Activated naive CD8-positive, alpha-beta T cell (primary cell): ENCODE measurements around the gene DCPS.
"Not testable (repeated sequence)": the region's sequence is repeated elsewhere in the genome, so short reads cannot be mapped to it uniquely, and the experiment has no call there.

Experiments used
- H3K27ac Mint-ChIP-seq: one replicate; pipeline ENCODE4 v1.8.0; 2021; ENCODE audit warnings: mixed read lengths
- H3K27me3 Mint-ChIP-seq: one replicate; pipeline ENCODE4 v1.8.0; 2021; ENCODE audit warnings: mixed read lengths
- H3K36me3 Mint-ChIP-seq: one replicate; pipeline ENCODE4 v1.8.0; 2021; ENCODE audit warnings: mixed read lengths
- H3K4me1 Mint-ChIP-seq: one replicate; pipeline ENCODE4 v1.8.0; 2021; ENCODE audit warnings: low read depth, mixed read lengths
- H3K4me3 Mint-ChIP-seq: one replicate; pipeline ENCODE4 v1.8.0; 2021; ENCODE audit warnings: mild to moderate bottlenecking, mixed read lengths
- H3K9me3 Mint-ChIP-seq: one replicate; pipeline ENCODE4 v1.8.0; 2021; ENCODE audit warnings: low read depth, mixed read lengths

Gene DCPS

GRCh38 chr11:126354631-126355323 lies 50.9 kb downstream of the DCPS start:
- no peaks in the 10 kb centered on the region for H3K27me3 Mint-ChIP-seq
- no peaks in the 10 kb centered on the region for H3K36me3 Mint-ChIP-seq
- no peaks in the 10 kb centered on the region for H3K9me3 Mint-ChIP-seq
- H3K4me3 Mint-ChIP-seq: peak overlapping the region; percentile 93
- H3K27ac Mint-ChIP-seq: peak overlapping the region; percentile 76
- peaks cover 26% of the 10 kb centered on the region for H3K4me1 Mint-ChIP-seq

- Mint-ChIP-seq H3K27me3 (no peaks in the 10 kb centered on the region), H3K36me3 (no peaks in the 10 kb centered on the region), H3K27ac (peak within 1 kb of the TSS; percentile 76), H3K9me3 (no peaks in the 10 kb centered on the region), H3K4me1 (peaks cover 26% of the 10 kb centered on the region), H3K4me3 (peak within 1 kb of the TSS; percentile 93)
Observed at GRCh38 chr11:126355324-126355925, 51.6 kb downstream of the DCPS start, which contains the start of gene ST3GAL4. Gene ST3GAL4, plus strand, starts transcription at chr11:126355686. Its CDS starts 50,470 bp downstream, at chr11:126406156.

GRCh38 chr11:126355926-126356897 lies 52.4 kb downstream of the DCPS start:
- no peaks in the 10 kb centered on the region for H3K27me3 Mint-ChIP-seq
- H3K36me3 Mint-ChIP-seq: no peaks in the 10 kb centered on the region
- H3K9me3 Mint-ChIP-seq: no peaks in the 10 kb centered on the region
- peak overlapping the region; percentile 77 for H3K4me3 Mint-ChIP-seq
- H3K4me1 Mint-ChIP-seq: peaks cover 26% of the 10 kb centered on the region
- no peak overlapping the region for H3K27ac Mint-ChIP-seq

GRCh38 chr11:126357055-126357962 lies 53.4 kb downstream of the DCPS start:
- peak overlapping the region; percentile 77 for H3K4me3 Mint-ChIP-seq

GRCh38 chr11:126357969-126358762 lies 54.3 kb downstream of the DCPS start:
- Mint-ChIP-seq H3K4me1 (peaks cover 21% of the 10 kb centered on the region), H3K27me3 (no peaks in the 10 kb centered on the region), H3K27ac (no peak overlapping the region), H3K9me3 (no peaks in the 10 kb centered on the region), H3K36me3 (no peaks in the 10 kb centered on the region), H3K4me3 (no peak overlapping the region)

More at GRCh38 chr11:126357055-126357962, 53.4 kb downstream of the DCPS start:
- no peak overlapping the region for H3K27ac Mint-ChIP-seq
- peaks cover 26% of the 10 kb centered on the region for H3K4me1 Mint-ChIP-seq
- H3K27me3 Mint-ChIP-seq: no peaks in the 10 kb centered on the region
- H3K36me3 Mint-ChIP-seq: no peaks in the 10 kb centered on the region
- H3K9me3 Mint-ChIP-seq: no peaks in the 10 kb centered on the region

- H3K4me1 Mint-ChIP-seq: peaks cover 15% of the 10 kb centered on the region
- H3K4me3 Mint-ChIP-seq: no peak overlapping the region
- H3K36me3 Mint-ChIP-seq: no peaks in the 10 kb centered on the region
- no peak overlapping the region for H3K27ac Mint-ChIP-seq
- no peaks in the 10 kb centered on the region for H3K27me3 Mint-ChIP-seq
- H3K9me3 Mint-ChIP-seq: no peaks in the 10 kb centered on the region
Observed at GRCh38 chr11:126358763-126359160, 54.9 kb downstream of the DCPS start.

GRCh38 chr11:126359431-126360048 lies 55.7 kb downstream of the DCPS start:
- Mint-ChIP-seq H3K27ac (no peak overlapping the region), H3K9me3 (no peaks in the 10 kb centered on the region), H3K27me3 (no peaks in the 10 kb centered on the region), H3K4me3 (no peak overlapping the region), H3K4me1 (peaks cover 10% of the 10 kb centered on the region), H3K36me3 (no peaks in the 10 kb centered on the region)

- Mint-ChIP-seq H3K4me1 (peaks cover 5% of the 10 kb centered on the region), H3K27me3 (no peaks in the 10 kb centered on the region), H3K36me3 (no peaks in the 10 kb centered on the region), H3K4me3 (no peak overlapping the region), H3K9me3 (no peaks in the 10 kb centered on the region), H3K27ac (no peak overlapping the region)
Observed at GRCh38 chr11:126360049-126360446, 56.2 kb downstream of the DCPS start.

GRCh38 chr11:126361400-126361799 lies 57.5 kb downstream of the DCPS start:
- H3K27ac Mint-ChIP-seq: no peak overlapping the region
- H3K9me3 Mint-ChIP-seq: no peaks in the 10 kb centered on the region
- no peaks in the 10 kb centered on the region for H3K27me3 Mint-ChIP-seq
- H3K4me3 Mint-ChIP-seq: no peak overlapping the region
- H3K4me1 Mint-ChIP-seq: peaks cover 4% of the 10 kb centered on the region
- no peaks in the 10 kb centered on the region for H3K36me3 Mint-ChIP-seq

GRCh38 chr11:126362879-126363655 lies 59.2 kb downstream of the DCPS start:
- H3K9me3 Mint-ChIP-seq: no peaks in the 10 kb centered on the region
- H3K4me1 Mint-ChIP-seq: no peaks in the 10 kb centered on the region
- no peaks in the 10 kb centered on the region for H3K27me3 Mint-ChIP-seq
- H3K36me3 Mint-ChIP-seq: no peaks in the 10 kb centered on the region
- no peak overlapping the region for H3K4me3 Mint-ChIP-seq
- no peak overlapping the region for H3K27ac Mint-ChIP-seq

- Mint-ChIP-seq H3K4me3 (no peak overlapping the region), H3K27ac (no peak overlapping the region), H3K36me3 (no peaks in the 10 kb centered on the region), H3K9me3 (no peaks in the 10 kb centered on the region), H3K27me3 (no peaks in the 10 kb centered on the region), H3K4me1 (no peaks in the 10 kb centered on the region)
Observed at GRCh38 chr11:126363706-126364248, 59.9 kb downstream of the DCPS start.

- H3K9me3 Mint-ChIP-seq, H3K4me1 Mint-ChIP-seq, H3K36me3 Mint-ChIP-seq, H3K4me3 Mint-ChIP-seq, H3K27me3 Mint-ChIP-seq, H3K27ac Mint-ChIP-seq: not testable (repeated sequence)
Observed at GRCh38 chr11:126364735-126365134, 60.9 kb downstream of the DCPS start.
